K562 (cell line): Measurements from ENCODE around the gene FOXK2. TPM values are rescaled to one million over a fixed set of nuclear protein-coding genes. Genes with fewer than 3 reads are reported as not detected.
A peak's percentile ranks its signal among the peaks of the same experiment; 100 is the strongest.

Experiments used
- ATAC-seq: fragments of 200-7000 bp; cut with Tn5 transposase; 3 replicates; pipeline ENCODE4 v1.9.1; 2020; ENCODE audit warnings: moderate library complexity
- BruUV-seq: library from RNA; stranded (reverse); fragments of 400-500 nt; replicated peaks from 2 replicates; lab custom pipeline; 2021; lab: Mats Ljungman, UMichigan
- CTCF ChIA-PET: fragments of 300-600 bp; formaldehyde crosslinking; extraction: SDS; loops from one replicate; lab custom pipeline; 2021; ENCODE audit warnings: low intra/inter-chr PET ratio; lab: Yijun Ruan, JAX
- POLR2A ChIA-PET: fragments of 300-600, 350-650 bp; sonication (Branson Sonifier 250); formaldehyde crosslinking; extraction: SDS; loops from one replicate; lab custom pipeline; 2021; ENCODE audit warnings: antibody characterized with exemption, inconsistent platforms; lab: Yijun Ruan, JAX
- DNase-seq, 4 experiments: peaks; one replicate each; pipeline versions ENCODE4 v3.0.0 to v3.0.0-alpha.2; 2011 to 2018; ENCODE audit warnings: low spot score in 3 of 4, mixed read lengths in 3 of 4; ENCODE audit errors: extremely low read depth in 1 of 4
- FAIRE-seq: peaks from 2 replicates; lab custom pipeline; 2011; peaks lifted over from hg19 to GRCh38; lab: Jason Lieb, UNC
- H2AFZ ChIP-seq: 2 replicates; pipeline ENCODE4 v1.6.0; 2011; ENCODE audit warnings: low read depth, low read length, control low read depth, inconsistent platforms
- H3K27ac ChIP-seq: fragments of 200-600 bp; 3 replicates; pipeline ENCODE4 v1.8.0; 2011; ENCODE audit warnings: low read depth, mild to moderate bottlenecking, control low read depth, inconsistent platforms, low read length, moderate library complexity, mixed read lengths; ENCODE audit errors: extremely low read depth
- H3K27me3 ChIP-seq, 2 experiments: fragments of 300-600 bp in 1 of 2; 2 replicates in 1 of 2; 3 replicates in 1 of 2; pipeline versions ENCODE4 v1.6.0 to v1.8.0; 2011; ENCODE audit warnings: inconsistent platforms in 2 of 2, low read length in 2 of 2, mild to moderate bottlenecking in 1 of 2, mixed read lengths in 1 of 2, moderate library complexity in 1 of 2; ENCODE audit not compliant: control insufficient read depth in 2 of 2, insufficient read depth in 2 of 2
- H3K36me3 ChIP-seq: fragments of 300-600 bp; 3 replicates; pipeline ENCODE4 v1.8.0; 2011; ENCODE audit warnings: mild to moderate bottlenecking, low read length, inconsistent platforms; ENCODE audit not compliant: control insufficient read depth, insufficient read depth
- H3K4me1 ChIP-seq, 2 experiments: fragments of 200-600 bp in 1 of 2; replicated peaks in 1 of 2; 2 replicates in 1 of 2; 3 replicates in 1 of 2; pipeline versions ENCODE4 v1.5.1 to v1.8.0; 2011; ENCODE audit warnings: inconsistent platforms in 2 of 2, low read length in 2 of 2, mild to moderate bottlenecking in 1 of 2, mixed read lengths in 1 of 2, moderate library complexity in 1 of 2; ENCODE audit not compliant: control insufficient read depth in 2 of 2, insufficient read depth in 2 of 2
- H3K4me2 ChIP-seq: 2 replicates; pipeline ENCODE4 v1.6.1; 2011; ENCODE audit warnings: low read length, control low read depth, inconsistent platforms, mixed read lengths; ENCODE audit not compliant: insufficient read depth
- H3K4me3 ChIP-seq: fragments of 200-600 bp; sonication (generic), shearing (Covaris generic); 2 replicates; pipeline ENCODE4 v1.5.1; 2016; ENCODE audit warnings: control low read depth, inconsistent platforms
- H3K79me2 ChIP-seq: fragments of 200-600 bp; 3 replicates; pipeline ENCODE4 v1.8.0; 2011; ENCODE audit warnings: low read length, inconsistent platforms; ENCODE audit not compliant: control insufficient read depth, insufficient read depth
- H3K9ac ChIP-seq, 2 experiments: 2 replicates each; pipeline versions ENCODE4 v1.6.0 to v1.6.1; 2011; ENCODE audit warnings: low read depth in 2 of 2, low read length in 2 of 2, control low read depth in 1 of 2, inconsistent platforms in 1 of 2, mild to moderate bottlenecking in 1 of 2, mixed read lengths in 1 of 2; ENCODE audit not compliant: insufficient read depth in 1 of 2
- H3K9me1 ChIP-seq: one replicate; pipeline ENCODE4 v1.6.0; 2011; ENCODE audit warnings: inconsistent platforms, mild to moderate bottlenecking, low read length, moderate library complexity; ENCODE audit not compliant: control insufficient read depth, insufficient read depth
- H3K9me3 ChIP-seq: replicated peaks from 2 replicates; pipeline ENCODE4 v1.5.1; 2011; ENCODE audit warnings: low read depth, low read length, inconsistent platforms; ENCODE audit not compliant: control insufficient read depth, insufficient read depth
- H4K20me1 ChIP-seq: replicated peaks from 2 replicates; pipeline ENCODE4 v1.6.1; 2011; ENCODE audit warnings: low read length, inconsistent platforms, mixed read lengths; ENCODE audit not compliant: control insufficient read depth, insufficient read depth
- ADNP ChIP-seq: fragments of 200-800 bp; sonication (Bioruptor generic); IDR thresholded peaks from 2 replicates; pipeline ENCODE4 v1.6.1; 2016; ENCODE audit warnings: missing genetic modification characterization, missing compliant biosample characterization
- CTBP1 ChIP-seq: fragments of 450-650 bp; IDR thresholded peaks from 2 replicates; pipeline ENCODE4 v1.6.1; 2016; ENCODE audit warnings: borderline replicate concordance
- DDX20 ChIP-seq: fragments of 450-650 bp; IDR thresholded peaks from 2 replicates; pipeline ENCODE4 v1.6.1; 2016; ENCODE audit warnings: missing genetic modification characterization, low read depth, mild to moderate bottlenecking, missing compliant biosample characterization, moderate library complexity
- GABPA ChIP-seq: fragments of 200-800 bp; sonication (Bioruptor generic); conservative IDR thresholded peaks from 2 replicates; pipeline ENCODE4 v1.6.1; 2016; ENCODE audit warnings: low read depth, missing genetic modification characterization, missing compliant biosample characterization
- NFIC ChIP-seq: fragments of 450-650 bp; IDR thresholded peaks from 2 replicates; pipeline ENCODE4 v1.6.1; 2017; ENCODE audit warnings: mild to moderate bottlenecking, inconsistent platforms
- POLR2B ChIP-seq: fragments of 450-650 bp; IDR thresholded peaks from 2 replicates; pipeline ENCODE4 v1.6.1; 2018; ENCODE audit warnings: low read depth; ENCODE audit not compliant: partially characterized antibody
- RBM14 ChIP-seq: fragments of 200-400 bp; formaldehyde crosslinking; IDR thresholded peaks from 2 replicates; pipeline ENCODE4 v1.6.1; 2018; ENCODE audit warnings: low read depth, mild to moderate bottlenecking, low read length, moderate library complexity, borderline replicate concordance; ENCODE audit not compliant: insufficient read depth
- SMAD1 ChIP-seq: fragments of 150-350 bp; IDR thresholded peaks from 2 replicates; pipeline ENCODE4 v1.6.1; 2014; ENCODE audit warnings: low read length, low read depth; ENCODE audit not compliant: partially characterized antibody
- SOX6 ChIP-seq: fragments of 450-650 bp; IDR thresholded peaks from 2 replicates; pipeline ENCODE4 v1.6.1; 2014; ENCODE audit warnings: mild to moderate bottlenecking
- ZNF24 ChIP-seq: fragments of 450-650 bp; IDR thresholded peaks from 2 replicates; pipeline ENCODE4 v1.6.1; 2016
- WGBS: fragments of 100-300 bp; shearing (Covaris generic); methylation state at CpG from one replicate; pipeline ENCODE4 v1.1.6; 2016; ENCODE audit warnings: low coverage, mixed read lengths; ENCODE audit not compliant: insufficient coverage; ENCODE audit errors: missing lambda C conversion rate; 5-methylcytosine and 5-hydroxymethylcytosine counted together
- in situ Hi-C: fragments of 300-500 bp; cut with MboI; formaldehyde crosslinking; loops from 4 replicates; pipeline ENCODE4 v1.15.0; 2018; ENCODE audit warnings: inconsistent platforms, mixed read lengths
- intact Hi-C: fragments of 100-400 bp; cut with micrococcal nuclease; formaldehyde crosslinking; loops from 2 replicates; pipeline ENCODE4 v1.14.2; 2022
- polyA plus RNA-seq, 8 experiments: library from polyadenylated mRNA; depleted of rRNA in 4 of 8; stranded (reverse) in 5 of 8; unstranded in 3 of 8; fragments of >200 nt; fragmentation: Nextera tagmentation in 2 of 8; fragmentation: Illumina TruSeq in 1 of 8; extraction: Ambion mirVana in 2 of 8; extraction: Trizol in 1 of 8; gene quantifications; 2 replicates each; pipeline versions ENCODE4 v1.2.1 to v1.2.3, GENCODE V29; 2011 to 2014; ENCODE audit warnings: inconsistent platforms in 1 of 8, missing spikeins in 1 of 8
- total RNA-seq, 7 experiments: library from RNA; depleted of rRNA in 6 of 7; stranded (reverse); fragments of >200 nt in 6 of 7; fragmentation: Illumina TruSeq in 2 of 7; extraction: Trizol in 2 of 7; gene quantifications; 2 replicates each; pipeline versions ENCODE4 v1.2.1 to v1.2.3, GENCODE V29; 2011 to 2021; ENCODE audit warnings: low replicate concordance in 1 of 7
- TF ChIP-seq, protein P1 (sequence below): fragments of 150-350 bp; IDR thresholded peaks from 2 replicates; pipeline ENCODE4 v1.6.1; 2014; ENCODE audit warnings: low read depth, mild to moderate bottlenecking, low read length, borderline replicate concordance

The FOXK2 gene
- total and polyA plus RNA-seq, 9 of the 15 experiments (the other 6 are each of a cell fraction or from before 2014, with no cell fraction given), result 3.0 to 86.0 (median 44.1) TPM

DNA sequence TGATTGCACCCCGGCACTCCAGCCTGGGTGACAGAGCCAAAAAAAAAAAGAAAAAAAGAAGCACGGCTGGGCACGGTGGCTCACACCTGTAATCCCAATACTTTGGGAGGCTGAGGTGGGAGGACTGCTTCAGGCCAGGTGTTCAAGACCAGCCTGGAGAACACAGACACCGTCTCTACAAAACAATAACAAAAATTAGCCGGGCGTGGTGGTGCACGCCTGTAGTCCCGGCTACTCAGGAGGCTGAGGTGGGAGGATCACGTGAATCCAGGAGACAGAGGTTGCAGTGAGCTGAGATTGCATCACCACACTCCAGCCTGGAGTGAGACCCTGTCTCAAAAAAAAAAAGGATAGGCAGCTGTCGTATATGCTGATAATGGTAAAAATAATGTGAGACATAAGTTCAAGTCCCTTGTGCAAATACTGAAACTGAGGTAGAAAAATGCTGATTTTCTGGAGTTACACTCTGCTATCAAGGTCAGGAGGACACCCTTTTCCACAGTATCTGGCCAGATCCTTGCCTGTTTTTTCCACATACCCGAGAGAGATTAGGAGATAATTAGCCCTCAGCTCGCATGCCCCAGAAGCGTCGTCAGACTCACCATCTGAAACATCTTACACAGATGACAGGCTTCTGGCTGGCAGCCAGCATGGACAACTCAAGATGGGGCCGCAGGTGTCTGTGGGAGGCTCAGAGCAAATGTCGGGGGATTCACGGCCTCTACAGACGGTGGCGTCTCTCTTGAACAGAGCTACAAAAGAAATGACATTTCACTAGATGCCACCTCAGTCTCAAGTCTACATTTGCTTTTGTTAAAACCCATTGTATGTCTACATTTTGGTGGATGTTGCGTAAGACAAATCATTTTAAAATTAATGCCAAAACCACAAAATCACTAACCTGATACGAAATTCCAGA lies 91.9 kb downstream of the FOXK2 start:
- WGBS, result 41% methylated on average over 21 of the region's 21 CpGs
- H3K4me3 ChIP-seq, result no peak overlapping the region
- POLR2A ChIA-PET, result interaction anchor here (1.0 to 1.2 kb wide), 3 partner anchors 8 to 19 kb away, joined by 3 to 5 read pairs (median 3); no protein-coding TSS in a partner anchor
- peak; percentile 50 to 84 (median 58) for DNase-seq
- peak; percentile 81 for ATAC-seq
- no peaks in the 10 kb centered on the region for H3K27me3 ChIP-seq
- intact Hi-C loops, result no loop called here
- H3K36me3 ChIP-seq, result peaks cover 35% of the 10 kb centered on the region; the same call in 2 of the 3 replicates
- FAIRE-seq, result peak; percentile 90
- no TSS peak for BruUV-seq
- H2AFZ ChIP-seq, result no peak overlapping the region
- CTCF ChIA-PET, result interaction anchor here (1.0 kb wide), 1 partner anchor 594 kb away, joined by 3 read pairs; no protein-coding TSS in a partner anchor
- in situ Hi-C loops, result no loop called here
- no peaks in the 10 kb centered on the region for H3K9me1 ChIP-seq
- H3K4me2 ChIP-seq, result peak overlapping the region; percentile 46; the same call in 1 of the 2 replicates
- no peaks in the 10 kb centered on the region for H3K79me2 ChIP-seq
- H3K9ac ChIP-seq, result 0 out of 4 replicates have a peak overlapping the region, but pooled peaks of 1 of the 2 experiments have one; percentile 64
- H3K9me3 ChIP-seq, result no peaks in the 10 kb centered on the region
- H3K27ac ChIP-seq, result peak overlapping the region; percentile 6; the same call in 1 of the 3 replicates
- no peaks in the 10 kb centered on the region for H4K20me1 ChIP-seq
- H3K4me1 ChIP-seq, result peaks cover 9 to 24% of the 10 kb centered on the region in 2 experiments
- TF ChIP-seq SMAD1, result peak; percentile 38
- peak; percentile 74 for TF ChIP-seq CTBP1
- TF ChIP-seq POLR2B, result no peak
- TF ChIP-seq ZNF24, result no peak
- 0 out of 2 replicates have a peak, but pooled peaks have one; percentile 44 for TF ChIP-seq SOX6
- TF ChIP-seq GABPA (tag), result no peak
- TF ChIP-seq ADNP, result no peak
- peak; percentile 96 for TF ChIP-seq NFIC
- TF ChIP-seq, protein P1, sequence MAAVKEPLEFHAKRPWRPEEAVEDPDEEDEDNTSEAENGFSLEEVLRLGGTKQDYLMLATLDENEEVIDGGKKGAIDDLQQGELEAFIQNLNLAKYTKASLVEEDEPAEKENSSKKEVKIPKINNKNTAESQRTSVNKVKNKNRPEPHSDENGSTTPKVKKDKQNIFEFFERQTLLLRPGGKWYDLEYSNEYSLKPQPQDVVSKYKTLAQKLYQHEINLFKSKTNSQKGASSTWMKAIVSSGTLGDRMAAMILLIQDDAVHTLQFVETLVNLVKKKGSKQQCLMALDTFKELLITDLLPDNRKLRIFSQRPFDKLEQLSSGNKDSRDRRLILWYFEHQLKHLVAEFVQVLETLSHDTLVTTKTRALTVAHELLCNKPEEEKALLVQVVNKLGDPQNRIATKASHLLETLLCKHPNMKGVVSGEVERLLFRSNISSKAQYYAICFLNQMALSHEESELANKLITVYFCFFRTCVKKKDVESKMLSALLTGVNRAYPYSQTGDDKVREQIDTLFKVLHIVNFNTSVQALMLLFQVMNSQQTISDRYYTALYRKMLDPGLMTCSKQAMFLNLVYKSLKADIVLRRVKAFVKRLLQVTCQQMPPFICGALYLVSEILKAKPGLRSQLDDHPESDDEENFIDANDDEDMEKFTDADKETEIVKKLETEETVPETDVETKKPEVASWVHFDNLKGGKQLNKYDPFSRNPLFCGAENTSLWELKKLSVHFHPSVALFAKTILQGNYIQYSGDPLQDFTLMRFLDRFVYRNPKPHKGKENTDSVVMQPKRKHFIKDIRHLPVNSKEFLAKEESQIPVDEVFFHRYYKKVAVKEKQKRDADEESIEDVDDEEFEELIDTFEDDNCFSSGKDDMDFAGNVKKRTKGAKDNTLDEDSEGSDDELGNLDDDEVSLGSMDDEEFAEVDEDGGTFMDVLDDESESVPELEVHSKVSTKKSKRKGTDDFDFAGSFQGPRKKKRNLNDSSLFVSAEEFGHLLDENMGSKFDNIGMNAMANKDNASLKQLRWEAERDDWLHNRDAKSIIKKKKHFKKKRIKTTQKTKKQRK, result no peak
- TF ChIP-seq RBM14, result no peak
- TF ChIP-seq DDX20 (tag), result no peak
